ENCODE data around the gene MYO19. TPM values are rescaled to one million over a fixed set of nuclear protein-coding genes. Genes with fewer than 3 reads are reported as not detected.
"Not testable (repeated sequence)": the region's sequence is repeated elsewhere in the genome, so short reads cannot be mapped to it uniquely, and the experiment has no call there.

The MYO19 gene
- total and polyA plus RNA-seq, 4 donors, result 8.7 to 47.2 (median 20.8) TPM

DNA sequence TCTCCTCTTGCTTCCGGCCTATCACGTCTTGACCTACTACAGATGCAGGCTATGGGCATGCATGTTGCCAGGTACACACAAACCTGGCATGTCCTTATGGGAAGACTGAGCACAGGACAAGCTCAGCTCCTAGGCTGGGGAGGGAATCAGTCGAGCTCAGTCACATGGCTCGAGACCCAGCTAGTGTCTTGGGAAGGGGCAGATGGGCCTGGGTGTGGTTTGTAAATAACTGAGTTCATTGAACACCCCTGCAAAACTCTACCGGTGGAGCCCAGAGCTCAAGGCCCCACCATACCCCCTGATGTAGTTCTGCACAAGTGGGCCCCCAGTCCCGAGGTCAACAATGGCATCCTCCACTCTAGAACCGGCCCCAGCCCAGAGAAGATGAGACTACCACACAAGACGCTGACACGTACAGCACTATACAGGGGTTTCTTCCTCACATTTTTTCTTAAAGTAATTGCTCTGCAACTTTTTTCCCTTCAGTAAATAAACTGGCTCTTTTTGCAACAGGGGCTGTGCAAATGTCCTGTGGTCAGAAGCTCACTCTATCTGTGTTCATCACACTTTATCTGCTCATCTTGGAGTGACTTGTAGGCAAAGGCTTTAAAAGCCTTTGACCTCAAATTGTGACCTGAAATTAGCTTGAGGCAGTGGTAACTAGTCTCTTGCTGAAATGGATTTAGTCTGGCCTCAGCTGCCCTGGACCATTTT, 25.2 kb downstream of the MYO19 start:
- TF ChIP-seq FOXA1 (IDR thresholded peaks at IDR 0.05) (no peak), HNF4G (IDR thresholded peaks at IDR 0.05) (no peak), FOXA2 (IDR thresholded peaks at IDR 0.05) (no peak)
- TF ChIP-seq, protein P1, sequence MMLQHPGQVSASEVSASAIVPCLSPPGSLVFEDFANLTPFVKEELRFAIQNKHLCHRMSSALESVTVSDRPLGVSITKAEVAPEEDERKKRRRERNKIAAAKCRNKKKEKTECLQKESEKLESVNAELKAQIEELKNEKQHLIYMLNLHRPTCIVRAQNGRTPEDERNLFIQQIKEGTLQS (IDR thresholded peaks at IDR 0.05), result no peak
- TF ChIP-seq, protein P2, sequence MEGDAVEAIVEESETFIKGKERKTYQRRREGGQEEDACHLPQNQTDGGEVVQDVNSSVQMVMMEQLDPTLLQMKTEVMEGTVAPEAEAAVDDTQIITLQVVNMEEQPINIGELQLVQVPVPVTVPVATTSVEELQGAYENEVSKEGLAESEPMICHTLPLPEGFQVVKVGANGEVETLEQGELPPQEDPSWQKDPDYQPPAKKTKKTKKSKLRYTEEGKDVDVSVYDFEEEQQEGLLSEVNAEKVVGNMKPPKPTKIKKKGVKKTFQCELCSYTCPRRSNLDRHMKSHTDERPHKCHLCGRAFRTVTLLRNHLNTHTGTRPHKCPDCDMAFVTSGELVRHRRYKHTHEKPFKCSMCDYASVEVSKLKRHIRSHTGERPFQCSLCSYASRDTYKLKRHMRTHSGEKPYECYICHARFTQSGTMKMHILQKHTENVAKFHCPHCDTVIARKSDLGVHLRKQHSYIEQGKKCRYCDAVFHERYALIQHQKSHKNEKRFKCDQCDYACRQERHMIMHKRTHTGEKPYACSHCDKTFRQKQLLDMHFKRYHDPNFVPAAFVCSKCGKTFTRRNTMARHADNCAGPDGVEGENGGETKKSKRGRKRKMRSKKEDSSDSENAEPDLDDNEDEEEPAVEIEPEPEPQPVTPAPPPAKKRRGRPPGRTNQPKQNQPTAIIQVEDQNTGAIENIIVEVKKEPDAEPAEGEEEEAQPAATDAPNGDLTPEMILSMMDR (IDR thresholded peaks at IDR 0.05; ENCODE audit: low read depth, low read length, missing input control), result no peak
- H3K27ac ChIP-seq (ENCODE audit: low read depth in 1 of 2, low read length in 2 of 2), result no peak overlapping the region
- no peak overlapping the region for H3K4me3 ChIP-seq (ENCODE audit: low read depth in 1 of 3, low read length in 3 of 3)
- H3K9ac ChIP-seq (ENCODE audit: low read depth in 1 of 2, low read length in 2 of 2), result no peak overlapping the region
- peaks cover 0 to 58% (median 13%) of the 10 kb centered on the region in 4 donors for H3K36me3 ChIP-seq (ENCODE audit: control insufficient read depth in 4 of 4, insufficient read depth in 3 of 4, low read depth in 1 of 4, low read length in 3 of 4)
- DNase-seq (ENCODE audit: low spot score), result no peak
- 96% methylated on average over 9 of the region's 9 CpGs for WGBS
- no peaks in the 10 kb centered on the region for H3K4me1 ChIP-seq (ENCODE audit: control insufficient read depth in 4 of 4, insufficient read depth in 4 of 4, low read length in 3 of 4)
- no peaks in the 10 kb centered on the region for H3K9me3 ChIP-seq (ENCODE audit: control insufficient read depth in 4 of 4, low read length in 3 of 4)
- H3K27me3 ChIP-seq (ENCODE audit: control insufficient read depth in 4 of 4, insufficient read depth in 4 of 4, low read length in 3 of 4), result no peaks in the 10 kb centered on the region

DNA sequence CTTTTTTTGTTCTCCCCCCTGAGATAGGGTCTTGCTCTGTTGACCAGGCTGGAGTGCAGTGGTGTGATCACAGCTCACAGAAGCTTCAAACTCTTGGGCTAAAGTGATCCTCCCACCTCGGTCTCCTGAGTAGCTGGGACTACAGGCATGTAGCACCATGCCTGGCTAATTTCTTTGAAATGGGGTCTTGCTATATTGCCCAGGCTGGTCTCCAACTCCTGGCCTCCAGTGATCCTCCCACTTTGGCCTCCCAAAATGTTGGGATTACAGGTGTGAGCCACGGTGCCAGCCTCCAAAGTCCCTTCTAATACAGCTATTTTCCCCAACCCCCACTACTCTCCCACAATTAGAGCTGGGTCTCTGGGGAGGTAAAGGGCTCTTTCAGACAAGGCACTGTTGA, 26.2 kb downstream of the MYO19 start:
- H3K36me3 ChIP-seq (ENCODE audit: control insufficient read depth in 4 of 4, insufficient read depth in 3 of 4, low read depth in 1 of 4, low read length in 3 of 4), result peaks cover 0 to 60% (median 15%) of the 10 kb centered on the region in 4 donors
- H3K27ac ChIP-seq (ENCODE audit: low read depth in 1 of 2, low read length in 2 of 2); H3K9me3 ChIP-seq (ENCODE audit: control insufficient read depth in 4 of 4, low read length in 3 of 4); H3K9ac ChIP-seq (ENCODE audit: low read depth in 1 of 2, low read length in 2 of 2); H3K4me1 ChIP-seq (ENCODE audit: control insufficient read depth in 4 of 4, insufficient read depth in 4 of 4, low read length in 3 of 4); H3K27me3 ChIP-seq (ENCODE audit: control insufficient read depth in 4 of 4, insufficient read depth in 4 of 4, low read length in 3 of 4); DNase-seq (ENCODE audit: low spot score); H3K4me3 ChIP-seq (ENCODE audit: low read depth in 1 of 3, low read length in 3 of 3): not testable (repeated sequence)
- WGBS, result 97% methylated on average over 2 of the region's 2 CpGs

DNA sequence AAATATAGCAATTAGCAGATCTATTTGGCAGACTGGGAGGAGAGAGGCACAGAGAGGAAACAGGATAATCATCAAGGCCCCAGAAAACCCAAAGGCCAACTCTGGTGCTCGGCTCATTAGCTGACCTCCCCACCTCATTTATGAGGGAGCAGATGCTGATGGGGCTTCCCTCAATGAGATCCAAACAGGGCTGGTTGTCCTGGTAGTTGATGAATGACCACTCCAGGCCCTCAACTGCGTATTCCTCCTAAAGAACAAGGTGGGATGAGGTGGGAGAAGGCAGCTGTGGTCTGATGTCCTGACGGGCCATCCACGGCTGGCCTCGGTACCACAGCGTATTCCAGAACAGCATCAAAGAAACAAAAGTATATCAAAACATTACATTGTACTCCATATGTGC, 27.4 kb downstream of the MYO19 start:
- DNase-seq (ENCODE audit: low spot score), result no peak
- WGBS, result 96% methylated on average over 6 of the region's 6 CpGs

More for the DNA sequence above, 27.4 kb downstream of the MYO19 start:
- Histone ChIP-seq H3K36me3 (ENCODE audit: control insufficient read depth in 4 of 4, insufficient read depth in 3 of 4, low read depth in 1 of 4, low read length in 3 of 4) (peaks cover 0 to 59% (median 12%) of the 10 kb centered on the region in 4 donors), H3K27ac (ENCODE audit: low read depth in 1 of 2, low read length in 2 of 2) (no peak overlapping the region), H3K4me3 (ENCODE audit: low read depth in 1 of 3, low read length in 3 of 3) (no peak overlapping the region), H3K9me3 (ENCODE audit: control insufficient read depth in 4 of 4, low read length in 3 of 4) (no peaks in the 10 kb centered on the region), H3K27me3 (ENCODE audit: control insufficient read depth in 4 of 4, insufficient read depth in 4 of 4, low read length in 3 of 4) (no peaks in the 10 kb centered on the region), H3K4me1 (ENCODE audit: control insufficient read depth in 4 of 4, insufficient read depth in 4 of 4, low read length in 3 of 4) (no peaks in the 10 kb centered on the region), H3K9ac (ENCODE audit: low read depth in 1 of 2, low read length in 2 of 2) (no peak overlapping the region)
- TF ChIP-seq SP1 (IDR thresholded peaks at IDR 0.05) (no peak), JUND (IDR thresholded peaks at IDR 0.05) (no peak), TAF1 (conservative IDR thresholded peaks at IDR 0.05) (no peak), NR2F2 (IDR thresholded peaks at IDR 0.05) (no peak), RAD21 (IDR thresholded peaks at IDR 0.05) (no peak), RXRA (IDR thresholded peaks at IDR 0.05) (no peak), YY1 (IDR thresholded peaks at IDR 0.05) (no peak), FOXA2 (IDR thresholded peaks at IDR 0.05) (no peak), HNF4A (conservative IDR thresholded peaks at IDR 0.05) (no peak)
- TF ChIP-seq, protein P3, sequence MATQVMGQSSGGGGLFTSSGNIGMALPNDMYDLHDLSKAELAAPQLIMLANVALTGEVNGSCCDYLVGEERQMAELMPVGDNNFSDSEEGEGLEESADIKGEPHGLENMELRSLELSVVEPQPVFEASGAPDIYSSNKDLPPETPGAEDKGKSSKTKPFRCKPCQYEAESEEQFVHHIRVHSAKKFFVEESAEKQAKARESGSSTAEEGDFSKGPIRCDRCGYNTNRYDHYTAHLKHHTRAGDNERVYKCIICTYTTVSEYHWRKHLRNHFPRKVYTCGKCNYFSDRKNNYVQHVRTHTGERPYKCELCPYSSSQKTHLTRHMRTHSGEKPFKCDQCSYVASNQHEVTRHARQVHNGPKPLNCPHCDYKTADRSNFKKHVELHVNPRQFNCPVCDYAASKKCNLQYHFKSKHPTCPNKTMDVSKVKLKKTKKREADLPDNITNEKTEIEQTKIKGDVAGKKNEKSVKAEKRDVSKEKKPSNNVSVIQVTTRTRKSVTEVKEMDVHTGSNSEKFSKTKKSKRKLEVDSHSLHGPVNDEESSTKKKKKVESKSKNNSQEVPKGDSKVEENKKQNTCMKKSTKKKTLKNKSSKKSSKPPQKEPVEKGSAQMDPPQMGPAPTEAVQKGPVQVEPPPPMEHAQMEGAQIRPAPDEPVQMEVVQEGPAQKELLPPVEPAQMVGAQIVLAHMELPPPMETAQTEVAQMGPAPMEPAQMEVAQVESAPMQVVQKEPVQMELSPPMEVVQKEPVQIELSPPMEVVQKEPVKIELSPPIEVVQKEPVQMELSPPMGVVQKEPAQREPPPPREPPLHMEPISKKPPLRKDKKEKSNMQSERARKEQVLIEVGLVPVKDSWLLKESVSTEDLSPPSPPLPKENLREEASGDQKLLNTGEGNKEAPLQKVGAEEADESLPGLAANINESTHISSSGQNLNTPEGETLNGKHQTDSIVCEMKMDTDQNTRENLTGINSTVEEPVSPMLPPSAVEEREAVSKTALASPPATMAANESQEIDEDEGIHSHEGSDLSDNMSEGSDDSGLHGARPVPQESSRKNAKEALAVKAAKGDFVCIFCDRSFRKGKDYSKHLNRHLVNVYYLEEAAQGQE (IDR thresholded peaks at IDR 0.05), result no peak
